GM23338 (cell line): Measurements from ENCODE around the gene NUP160. TPM values are rescaled to one million over a fixed set of nuclear protein-coding genes. Genes with fewer than 3 reads are reported as not detected.

ENCODE experiments used
- ATAC-seq: fragments of 200-7000 bp; cut with Tn5 transposase; 3 replicates; pipeline ENCODE4 v1.9.1; 2020
- DNase-seq: peaks from one replicate; pipeline ENCODE4 v3.0.0-alpha.2; 2015; ENCODE audit warnings: low spot score
- H2AFZ ChIP-seq: fragments of 200-600 bp; sonication (generic); 2 replicates; pipeline ENCODE4 v1.8.0; 2016; ENCODE audit warnings: antibody characterized with exemption, mild to moderate bottlenecking, moderate library complexity
- H3F3A ChIP-seq: fragments of 200-600 bp; sonication (generic); replicated peaks from 2 replicates; pipeline ENCODE4 v1.8.0; 2017; ENCODE audit warnings: antibody characterized with exemption, mixed run types, low read depth
- H3K27ac ChIP-seq: fragments of 200-600 bp; sonication (generic); 2 replicates; pipeline ENCODE4 v1.6.1; 2016; ENCODE audit warnings: low read depth
- H3K27me3 ChIP-seq: fragments of 200-600 bp; sonication (generic); 2 replicates; pipeline ENCODE4 v1.8.0; 2016; ENCODE audit warnings: mild to moderate bottlenecking, mixed run types, moderate library complexity; ENCODE audit not compliant: insufficient read depth
- H3K36me3 ChIP-seq: fragments of 200-600 bp; sonication (generic); 2 replicates; pipeline ENCODE4 v1.8.0; 2016; ENCODE audit warnings: mild to moderate bottlenecking; ENCODE audit not compliant: insufficient read depth
- H3K4me1 ChIP-seq: fragments of 200-600 bp; sonication (generic); 2 replicates; pipeline ENCODE4 v1.8.0; 2016; ENCODE audit warnings: mild to moderate bottlenecking, moderate library complexity; ENCODE audit not compliant: insufficient read depth
- H3K4me2 ChIP-seq: fragments of 200-600 bp; sonication (generic); 2 replicates; pipeline ENCODE4 v1.7.1; 2017; ENCODE audit warnings: mixed run types
- H3K4me3 ChIP-seq: fragments of 200-600 bp; sonication (generic); 2 replicates; pipeline ENCODE4 v1.6.1; 2016; ENCODE audit warnings: mixed run types
- H3K79me2 ChIP-seq: fragments of 200-600 bp; sonication (generic); replicated peaks from 2 replicates; pipeline ENCODE4 v1.8.0; 2017; ENCODE audit warnings: mild to moderate bottlenecking; ENCODE audit not compliant: insufficient read depth
- H3K9me2 ChIP-seq: fragments of 200-600 bp; sonication (generic); 2 replicates; pipeline ENCODE4 v1.8.0; 2017; ENCODE audit not compliant: insufficient read depth
- H4K20me1 ChIP-seq: fragments of 200-600 bp; sonication (generic); replicated peaks from 2 replicates; pipeline ENCODE4 v1.8.0; 2017; ENCODE audit warnings: mild to moderate bottlenecking; ENCODE audit not compliant: insufficient read depth
- H3K27ac Mint-ChIP-seq: 2 replicates; pipeline ENCODE4 v1.8.0; 2020; ENCODE audit warnings: inconsistent platforms, mild to moderate bottlenecking, moderate library complexity, mixed read lengths
- H3K27me3 Mint-ChIP-seq: 3 replicates; pipeline ENCODE4 v1.8.0; 2022; ENCODE audit warnings: low read depth, mild to moderate bottlenecking, moderate library complexity, mixed read lengths, inconsistent platforms; ENCODE audit not compliant: insufficient read depth, poor library complexity
- H3K36me3 Mint-ChIP-seq: 3 replicates; pipeline ENCODE4 v1.8.0; 2021; ENCODE audit warnings: low read depth, mild to moderate bottlenecking, inconsistent platforms, moderate library complexity, mixed read lengths
- H3K4me1 Mint-ChIP-seq: 3 replicates; pipeline ENCODE4 v1.8.0; 2020; ENCODE audit warnings: mild to moderate bottlenecking, inconsistent platforms, mixed read lengths
- H3K4me3 Mint-ChIP-seq: 3 replicates; pipeline ENCODE4 v1.8.0; 2021; ENCODE audit warnings: moderate library complexity, mild to moderate bottlenecking, inconsistent platforms, mixed read lengths
- H3K9me3 Mint-ChIP-seq: 3 replicates; pipeline ENCODE4 v1.8.0; 2020; ENCODE audit warnings: moderate library complexity, mild to moderate bottlenecking, inconsistent platforms, mixed read lengths
- CREB1 ChIP-seq: fragments of 250-450 bp; sonication (Bioruptor Pico); IDR thresholded peaks from 2 replicates; pipeline ENCODE4 v1.5.0; 2020; ENCODE audit warnings: low read depth, mild to moderate bottlenecking, moderate library complexity
- CTCF ChIP-seq, 2 experiments: fragments of 200-600 bp in 1 of 2; sonication (generic) in 1 of 2; conservative IDR thresholded peaks; 2 replicates each; pipeline versions ENCODE4 v1.5.1 to v1.6.1; 2016 to 2017; ENCODE audit warnings: antibody characterized with exemption in 2 of 2, low read depth in 2 of 2, mild to moderate bottlenecking in 2 of 2, moderate library complexity in 1 of 2
- EZH2 ChIP-seq: fragments of 200-600 bp; sonication (generic); IDR thresholded peaks from one replicate; pipeline ENCODE4 v1.8.0; 2017; ENCODE audit warnings: antibody characterized with exemption, mild to moderate bottlenecking, low read depth; ENCODE audit not compliant: unreplicated experiment
- EZH2phosphoT487 ChIP-seq: fragments of 200-600 bp; sonication (generic); IDR thresholded peaks from one replicate; pipeline ENCODE4 v1.8.1; 2018; ENCODE audit warnings: antibody characterized with exemption; ENCODE audit not compliant: unreplicated experiment
- JUNB ChIP-seq: IDR thresholded peaks from one replicate; pipeline ENCODE4 v1.6.1; 2016; ENCODE audit warnings: antibody characterized with exemption; ENCODE audit not compliant: unreplicated experiment
- NANOG ChIP-seq: IDR thresholded peaks from 2 replicates; pipeline ENCODE4 v1.6.1; 2016; ENCODE audit warnings: antibody characterized with exemption, borderline replicate concordance
- POLR2AphosphoS5 ChIP-seq: IDR thresholded peaks from 2 replicates; pipeline ENCODE4 v1.6.1; 2016; ENCODE audit warnings: antibody characterized with exemption, low read depth
- STAT1 ChIP-seq: IDR thresholded peaks from one replicate; pipeline ENCODE4 v1.6.1; 2016; ENCODE audit warnings: antibody characterized with exemption; ENCODE audit not compliant: unreplicated experiment
- ZNF114 ChIP-seq: fragments of 250-450 bp; sonication (Bioruptor Pico); IDR thresholded peaks from 2 replicates; pipeline ENCODE4 v1.5.0; 2020; ENCODE audit warnings: mild to moderate bottlenecking, moderate library complexity
- ZNF331 ChIP-seq: fragments of 250-450 bp; sonication (Bioruptor Pico); IDR thresholded peaks from 2 replicates; pipeline ENCODE4 v1.5.0; 2020; ENCODE audit warnings: low read depth, mild to moderate bottlenecking, moderate library complexity
- ZNF462 ChIP-seq: fragments of 250-450 bp; sonication (Bioruptor Pico); IDR thresholded peaks from 2 replicates; pipeline ENCODE4 v1.5.0; 2020; ENCODE audit warnings: mild to moderate bottlenecking, moderate library complexity
- polyA plus RNA-seq: library from polyadenylated mRNA; unstranded; fragments of >200 nt; fragmentation: Nextera tagmentation; extraction: Ambion mirVana; gene quantifications from 2 replicates; pipeline ENCODE4 v1.2.1, GENCODE V29; 2016
- total RNA-seq: library from RNA; depleted of rRNA; stranded (reverse); fragments of >200 nt; shearing (Covaris generic); gene quantifications from 2 replicates; pipeline ENCODE4 v1.2.3, GENCODE V29; 2014
- TF ChIP-seq, protein P1 (sequence below): IDR thresholded peaks from 2 replicates; pipeline ENCODE4 v1.6.1; 2016; ENCODE audit warnings: antibody characterized with exemption

NUP160 gene
- total and polyA plus RNA-seq, 2 experiments from 2014 or later: 41.2 to 101 TPM

DNA sequence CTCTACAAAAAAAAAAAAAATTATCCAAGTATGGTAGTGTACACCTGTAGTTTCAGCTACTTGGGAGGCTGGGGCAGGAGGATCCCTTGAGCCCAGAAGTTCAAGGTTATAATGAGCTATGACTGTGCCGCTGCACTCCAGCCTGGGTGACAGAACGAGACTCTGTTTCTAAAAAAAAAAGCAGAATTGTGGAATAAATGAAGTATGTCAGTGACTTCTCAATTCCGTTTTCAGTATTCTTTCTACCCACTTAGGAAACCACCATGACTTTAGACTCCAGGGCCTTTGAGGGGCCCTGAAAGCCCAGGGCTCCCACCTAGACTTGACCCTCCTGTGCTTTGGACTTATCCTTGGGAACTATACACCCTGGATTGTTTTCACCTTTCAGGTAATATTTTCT, 6.5 kb upstream of the NUP160 start:
- no peaks in the 10 kb centered on the region for H3K27me3 ChIP-seq
- no peak overlapping the region for H3K27ac ChIP-seq
- H4K20me1 ChIP-seq: no peaks in the 10 kb centered on the region
- Mint-ChIP-seq H3K4me1 (no peaks in the 10 kb centered on the region), H3K9me3 (no peaks in the 10 kb centered on the region), H3K27ac (no peak overlapping the region), H3K36me3 (no peaks in the 10 kb centered on the region), H3K27me3 (peaks cover 3% of the 10 kb centered on the region), H3K4me3 (no peak overlapping the region)
- no peaks in the 10 kb centered on the region for H3K36me3 ChIP-seq
- no peaks in the 10 kb centered on the region for H3K4me1 ChIP-seq
- no peak overlapping the region for H2AFZ ChIP-seq
- H3K79me2 ChIP-seq: no peaks in the 10 kb centered on the region
- no peak overlapping the region for H3K4me2 ChIP-seq
- H3K9me2 ChIP-seq: no peaks in the 10 kb centered on the region
- ATAC-seq (no peak), DNase-seq (no peak)
- H3K4me3 ChIP-seq: no peak overlapping the region
- no peaks in the 10 kb centered on the region for H3F3A ChIP-seq
- TF ChIP-seq EZH2 (no peak), ZNF331 (CRISPR knock-in tag) (no peak)

DNA sequence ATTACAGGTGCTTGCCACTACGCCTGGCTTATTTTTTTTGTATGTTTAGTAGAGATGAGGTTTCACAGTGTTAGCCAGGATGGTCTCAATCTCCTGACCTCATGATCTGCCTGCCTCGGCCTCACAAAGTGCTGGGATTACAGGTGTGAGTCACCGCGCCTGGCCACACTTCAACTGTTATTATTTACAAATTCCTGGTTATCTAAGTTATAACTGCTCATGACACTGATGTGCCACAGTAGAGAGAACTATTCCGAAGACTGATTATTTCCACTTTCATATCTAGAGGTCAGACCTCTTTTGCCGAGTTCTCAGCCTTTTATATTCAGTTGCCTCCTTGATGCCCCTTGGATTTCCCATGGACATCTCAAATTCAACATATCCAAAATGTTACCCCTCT, 3.9 kb upstream of the NUP160 start:
- Histone ChIP-seq H4K20me1 (no peaks in the 10 kb centered on the region), H3K36me3 (no peaks in the 10 kb centered on the region), H3K27me3 (no peaks in the 10 kb centered on the region), H3F3A (peaks cover 2% of the 10 kb centered on the region; the same call in 1 of the 2 replicates), H3K4me1 (peaks cover 3% of the 10 kb centered on the region), H3K4me3 (no peak overlapping the region), H2AFZ (no peak overlapping the region), H3K4me2 (no peak overlapping the region), H3K9me2 (no peaks in the 10 kb centered on the region), H3K27ac (no peak overlapping the region), H3K79me2 (peaks cover 10% of the 10 kb centered on the region)
- ATAC-seq (no peak), DNase-seq (no peak)
- H3K4me3 Mint-ChIP-seq: no peak overlapping the region
- no peak overlapping the region for H3K27ac Mint-ChIP-seq
- H3K36me3 Mint-ChIP-seq: peaks cover 8% of the 10 kb centered on the region
- H3K4me1 Mint-ChIP-seq: peaks cover 6% of the 10 kb centered on the region
- H3K9me3 Mint-ChIP-seq: no peaks in the 10 kb centered on the region
- H3K27me3 Mint-ChIP-seq: peaks cover 13% of the 10 kb centered on the region
- TF ChIP-seq ZNF331 (CRISPR knock-in tag) (no peak), EZH2 (no peak), JUNB (no peak), CTCF (conservative IDR thresholded peaks at IDR 0.05; ENCODE audit: low read depth in 2 of 2) (no peak), STAT1 (no peak), CREB1 (CRISPR knock-in tag) (no peak), ZNF462 (CRISPR knock-in tag) (no peak), POLR2AphosphoS5 (no peak), ZNF114 (no peak), EZH2phosphoT487 (no peak), NANOG (no peak)
- TF ChIP-seq, protein P1, sequence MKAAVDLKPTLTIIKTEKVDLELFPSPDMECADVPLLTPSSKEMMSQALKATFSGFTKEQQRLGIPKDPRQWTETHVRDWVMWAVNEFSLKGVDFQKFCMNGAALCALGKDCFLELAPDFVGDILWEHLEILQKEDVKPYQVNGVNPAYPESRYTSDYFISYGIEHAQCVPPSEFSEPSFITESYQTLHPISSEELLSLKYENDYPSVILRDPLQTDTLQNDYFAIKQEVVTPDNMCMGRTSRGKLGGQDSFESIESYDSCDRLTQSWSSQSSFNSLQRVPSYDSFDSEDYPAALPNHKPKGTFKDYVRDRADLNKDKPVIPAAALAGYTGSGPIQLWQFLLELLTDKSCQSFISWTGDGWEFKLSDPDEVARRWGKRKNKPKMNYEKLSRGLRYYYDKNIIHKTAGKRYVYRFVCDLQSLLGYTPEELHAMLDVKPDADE: no peak
